Mesothelial cell of epicardium (in vitro differentiated cells): ENCODE results near the gene CCDC88C. TPM values are rescaled to one million over a fixed set of nuclear protein-coding genes. Genes with fewer than 3 reads are reported as not detected.

Experiments used
- DNase-seq, 2 experiments: peaks; one replicate each; pipeline ENCODE4 v3.0.0; 2021; ENCODE audit warnings: low spot score in 2 of 2; ENCODE audit not compliant: unreplicated experiment in 2 of 2
- H3K27ac Mint-ChIP-seq: 2 replicates; pipeline ENCODE4 v1.8.0; 2021; ENCODE audit warnings: mixed read lengths
- H3K27me3 Mint-ChIP-seq: 2 replicates; pipeline ENCODE4 v1.8.0; 2021; ENCODE audit warnings: low read depth, mixed read lengths
- H3K36me3 Mint-ChIP-seq: 2 replicates; pipeline ENCODE4 v1.8.0; 2021; ENCODE audit warnings: mixed read lengths
- H3K4me1 Mint-ChIP-seq: 2 replicates; pipeline ENCODE4 v1.8.0; 2021; ENCODE audit warnings: mixed read lengths
- H3K4me3 Mint-ChIP-seq: 2 replicates; pipeline ENCODE4 v1.8.0; 2021; ENCODE audit warnings: mild to moderate bottlenecking, moderate library complexity, mixed read lengths
- H3K9me3 Mint-ChIP-seq: 2 replicates; pipeline ENCODE4 v1.8.0; 2021; ENCODE audit warnings: mixed read lengths
- CTCF ChIP-seq: fragments of 200-600 bp; sonication (generic); IDR thresholded peaks from one replicate; pipeline ENCODE4 v1.5.0; 2021; ENCODE audit warnings: antibody characterized with exemption; ENCODE audit not compliant: unreplicated experiment
- total RNA-seq: library from RNA; stranded (reverse); gene quantifications from 3 replicates; pipeline ENCODE4 v1.2.1, GENCODE V29; 2021

Gene CCDC88C
- total RNA-seq, 1 donor from 2014 or later: 23.7 TPM

GRCh38 chr14:91381801-91382670, 35.6 kb downstream of the CCDC88C start:
- no peak overlapping the region for H3K4me3 Mint-ChIP-seq
- H3K9me3 Mint-ChIP-seq: no peaks in the 10 kb centered on the region
- no peak overlapping the region for H3K27ac Mint-ChIP-seq
- H3K27me3 Mint-ChIP-seq: peaks cover 42% of the 10 kb centered on the region
- no peak for DNase-seq
- peaks cover 35% of the 10 kb centered on the region for H3K4me1 Mint-ChIP-seq
- TF ChIP-seq CTCF: no peak
- H3K36me3 Mint-ChIP-seq: no peaks in the 10 kb centered on the region

DNA sequence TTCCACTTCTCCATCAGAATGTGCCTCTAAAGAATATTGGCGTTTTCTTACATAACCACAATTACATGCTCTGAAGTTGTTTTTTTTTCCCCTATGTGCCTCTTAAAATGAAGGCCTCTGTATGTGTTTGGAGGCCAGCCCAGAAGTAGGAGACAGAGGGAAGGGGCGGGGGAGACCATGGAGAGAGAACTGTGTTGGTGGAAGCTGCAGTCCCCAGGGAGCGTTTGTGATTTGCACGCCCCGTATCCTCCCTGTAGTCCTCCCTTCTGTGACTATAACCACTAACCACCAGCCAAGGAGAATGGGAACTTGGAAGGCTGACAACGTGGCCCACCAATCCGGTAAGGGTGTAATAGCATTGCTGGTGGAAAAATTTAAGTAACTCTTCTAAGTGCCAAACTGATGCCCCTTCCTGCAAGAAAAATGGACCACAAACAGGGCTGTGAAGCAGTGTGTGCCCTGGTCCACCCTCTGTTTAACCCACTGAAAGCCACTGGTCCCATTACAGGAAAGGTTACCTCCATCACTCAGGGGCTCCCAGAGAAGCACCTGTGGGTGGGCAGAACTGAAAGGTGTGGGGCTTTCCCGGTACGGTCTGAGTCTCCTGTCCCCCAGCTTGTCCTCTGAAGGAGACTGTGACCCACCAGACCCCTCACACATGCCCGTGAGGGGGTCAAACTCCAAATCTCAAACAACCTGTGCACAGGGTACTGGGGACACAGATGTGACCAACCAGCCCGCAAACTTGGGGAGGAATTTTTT, 36.8 kb downstream of the CCDC88C start:
- Mint-ChIP-seq H3K27ac (no peak overlapping the region), H3K36me3 (no peaks in the 10 kb centered on the region), H3K4me1 (peaks cover 36% of the 10 kb centered on the region), H3K27me3 (peaks cover 49% of the 10 kb centered on the region), H3K4me3 (no peak overlapping the region), H3K9me3 (no peaks in the 10 kb centered on the region)
- no peak for DNase-seq
- TF ChIP-seq CTCF: no peak

DNA sequence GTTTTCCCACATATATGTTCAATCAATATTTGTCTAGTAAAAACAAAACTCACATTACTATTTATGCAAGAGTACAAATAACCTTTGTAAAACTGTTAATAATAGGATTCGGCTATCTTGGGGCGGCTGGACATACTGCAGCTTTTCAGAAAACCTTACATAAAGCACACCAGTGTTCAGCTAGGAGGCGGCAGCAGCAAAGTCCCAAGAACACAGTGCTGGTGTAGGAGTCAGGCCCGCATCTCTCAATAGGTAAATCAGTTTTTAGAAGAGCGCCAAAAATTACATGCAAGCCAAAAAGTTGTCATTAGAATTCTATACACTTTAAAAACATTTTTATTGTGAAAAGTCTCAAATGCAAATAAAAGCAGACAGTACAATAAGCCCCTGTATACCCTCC, 37.5 kb downstream of the CCDC88C start:
- Mint-ChIP-seq H3K27ac (no peak overlapping the region), H3K9me3 (no peaks in the 10 kb centered on the region), H3K4me3 (no peak overlapping the region), H3K27me3 (peaks cover 55% of the 10 kb centered on the region), H3K4me1 (peaks cover 36% of the 10 kb centered on the region), H3K36me3 (no peaks in the 10 kb centered on the region)
- no peak for TF ChIP-seq CTCF
- DNase-seq: no peak

DNA sequence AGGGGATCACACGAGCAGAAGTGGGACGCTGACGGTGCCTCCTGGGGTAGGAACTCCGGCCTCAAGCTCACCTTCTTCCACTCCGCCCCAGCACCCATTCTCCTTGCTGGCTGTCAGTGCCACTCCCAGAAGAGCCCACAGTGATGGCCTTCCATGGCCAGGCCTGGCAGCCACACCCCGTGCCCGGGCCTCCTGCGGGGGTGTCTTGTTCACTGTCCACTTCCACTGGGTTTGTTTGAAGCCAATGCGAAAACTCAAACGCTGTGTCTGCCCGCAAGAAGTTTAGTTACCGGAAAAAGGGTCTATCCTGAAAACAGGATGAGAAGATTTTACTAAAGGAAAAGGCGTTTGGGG, 38.1 kb downstream of the CCDC88C start:
- no peaks in the 10 kb centered on the region for H3K9me3 Mint-ChIP-seq
- peaks cover 36% of the 10 kb centered on the region for H3K4me1 Mint-ChIP-seq
- no peak overlapping the region for H3K27ac Mint-ChIP-seq
- no peaks in the 10 kb centered on the region for H3K36me3 Mint-ChIP-seq
- H3K27me3 Mint-ChIP-seq: peaks cover 55% of the 10 kb centered on the region
- TF ChIP-seq CTCF: no peak
- no peak for DNase-seq
- H3K4me3 Mint-ChIP-seq: no peak overlapping the region

GRCh38 chr14:91378930-91379578, 38.6 kb downstream of the CCDC88C start:
- peaks cover 56% of the 10 kb centered on the region for H3K27me3 Mint-ChIP-seq
- peaks cover 41% of the 10 kb centered on the region for H3K4me1 Mint-ChIP-seq

More at GRCh38 chr14:91378930-91379578, 38.6 kb downstream of the CCDC88C start:
- no peaks in the 10 kb centered on the region for H3K9me3 Mint-ChIP-seq
- no peak overlapping the region for H3K27ac Mint-ChIP-seq
- no peak overlapping the region for H3K4me3 Mint-ChIP-seq
- no peak for DNase-seq
- no peaks in the 10 kb centered on the region for H3K36me3 Mint-ChIP-seq
- no peak for TF ChIP-seq CTCF
